Cardiac fibroblast (primary cell): Measurements from ENCODE around the gene TSLP.

Experiments used
- DNase-seq, 2 donors: peaks; one replicate each; pipeline versions ENCODE4 v3.0.0 to v3.0.0-alpha.2; 2010; ENCODE audit warnings: low read depth in 2 of 2
- H3K4me3 ChIP-seq, 2 donors: replicated peaks in 1 of 2; 1 replicate in 1 of 2; 2 replicates in 1 of 2; pipeline ENCODE4 v1.5.1; 2011; ENCODE audit warnings: low read depth in 2 of 2, low read length in 2 of 2, mild to moderate bottlenecking in 2 of 2, moderate library complexity in 1 of 2
- TF ChIP-seq, protein P1 (sequence below): IDR thresholded peaks from one replicate; pipeline ENCODE4 v1.5.1; 2011; ENCODE audit warnings: low read depth, mild to moderate bottlenecking, low read length, inconsistent platforms

The TSLP gene

DNA sequence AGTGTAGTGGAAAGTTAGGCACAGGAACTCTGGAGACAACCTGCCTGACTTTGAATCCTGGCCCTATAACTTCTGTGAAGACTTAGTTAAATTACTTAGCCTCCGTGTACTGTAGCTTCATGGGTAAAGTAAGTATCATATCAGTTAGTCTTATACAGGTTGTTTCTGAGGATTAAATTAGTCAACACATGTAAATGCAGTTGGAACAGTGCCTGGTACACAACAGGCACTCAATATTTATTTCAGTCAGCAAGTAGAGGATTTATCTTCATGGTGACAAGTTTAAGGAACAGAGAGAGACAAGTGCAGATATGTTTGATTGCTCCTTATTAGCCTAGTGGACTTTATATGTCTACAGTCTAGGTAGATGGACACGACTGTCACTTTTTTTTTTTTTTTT, 2.7 kb downstream of the TSLP start:
- TF ChIP-seq, protein P1, sequence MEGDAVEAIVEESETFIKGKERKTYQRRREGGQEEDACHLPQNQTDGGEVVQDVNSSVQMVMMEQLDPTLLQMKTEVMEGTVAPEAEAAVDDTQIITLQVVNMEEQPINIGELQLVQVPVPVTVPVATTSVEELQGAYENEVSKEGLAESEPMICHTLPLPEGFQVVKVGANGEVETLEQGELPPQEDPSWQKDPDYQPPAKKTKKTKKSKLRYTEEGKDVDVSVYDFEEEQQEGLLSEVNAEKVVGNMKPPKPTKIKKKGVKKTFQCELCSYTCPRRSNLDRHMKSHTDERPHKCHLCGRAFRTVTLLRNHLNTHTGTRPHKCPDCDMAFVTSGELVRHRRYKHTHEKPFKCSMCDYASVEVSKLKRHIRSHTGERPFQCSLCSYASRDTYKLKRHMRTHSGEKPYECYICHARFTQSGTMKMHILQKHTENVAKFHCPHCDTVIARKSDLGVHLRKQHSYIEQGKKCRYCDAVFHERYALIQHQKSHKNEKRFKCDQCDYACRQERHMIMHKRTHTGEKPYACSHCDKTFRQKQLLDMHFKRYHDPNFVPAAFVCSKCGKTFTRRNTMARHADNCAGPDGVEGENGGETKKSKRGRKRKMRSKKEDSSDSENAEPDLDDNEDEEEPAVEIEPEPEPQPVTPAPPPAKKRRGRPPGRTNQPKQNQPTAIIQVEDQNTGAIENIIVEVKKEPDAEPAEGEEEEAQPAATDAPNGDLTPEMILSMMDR, result no peak
- peak overlapping the region in 1 of 2 donors; percentile 59 for H3K4me3 ChIP-seq
- no peak for DNase-seq

DNA sequence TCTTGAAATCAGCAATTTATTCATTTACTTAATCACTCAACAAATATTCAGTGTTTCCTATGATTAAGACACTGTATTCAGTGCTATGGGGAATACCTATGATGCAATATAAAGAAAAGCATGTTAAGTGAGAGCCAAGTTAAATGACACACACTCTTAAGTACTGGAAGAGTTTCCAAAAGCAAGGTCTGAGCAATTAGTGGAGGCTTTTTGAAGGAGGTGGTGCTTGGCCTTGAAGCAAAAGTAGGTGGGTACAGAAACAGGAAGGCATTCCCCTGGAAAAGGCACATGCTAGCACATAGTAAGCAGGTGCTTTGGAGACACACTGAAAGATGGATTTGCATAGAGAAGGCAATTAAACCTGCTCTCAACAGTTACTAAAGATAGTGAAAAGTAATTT, 4.0 kb downstream of the TSLP start:
- TF ChIP-seq, protein P1, result no peak
- DNase-seq, result peak; percentile 93 to 97
- H3K4me3 ChIP-seq, result no peak overlapping the region

DNA sequence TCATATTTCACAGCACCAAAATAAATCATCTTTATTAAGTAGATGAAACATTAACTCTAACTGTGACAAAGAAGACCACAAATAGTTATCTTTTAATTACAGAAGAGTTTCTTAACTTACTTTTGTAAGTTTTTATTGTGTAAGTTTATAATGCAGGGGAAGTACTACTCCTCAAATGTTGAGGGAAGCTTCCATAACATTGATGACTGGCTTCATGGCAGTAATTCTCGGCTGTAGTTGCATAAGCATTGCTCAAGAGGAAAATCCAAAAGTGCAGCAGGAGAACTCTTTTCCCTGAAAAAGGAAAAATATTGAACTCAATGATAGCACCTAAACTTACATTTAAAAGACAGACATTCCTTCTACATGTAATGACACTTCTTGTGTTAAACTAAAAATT, 4.6 kb downstream of the TSLP start:
- TF ChIP-seq, protein P1, result no peak
- no peak overlapping the region for H3K4me3 ChIP-seq
- peak in 1 of 2 donors; percentile 24 for DNase-seq

DNA sequence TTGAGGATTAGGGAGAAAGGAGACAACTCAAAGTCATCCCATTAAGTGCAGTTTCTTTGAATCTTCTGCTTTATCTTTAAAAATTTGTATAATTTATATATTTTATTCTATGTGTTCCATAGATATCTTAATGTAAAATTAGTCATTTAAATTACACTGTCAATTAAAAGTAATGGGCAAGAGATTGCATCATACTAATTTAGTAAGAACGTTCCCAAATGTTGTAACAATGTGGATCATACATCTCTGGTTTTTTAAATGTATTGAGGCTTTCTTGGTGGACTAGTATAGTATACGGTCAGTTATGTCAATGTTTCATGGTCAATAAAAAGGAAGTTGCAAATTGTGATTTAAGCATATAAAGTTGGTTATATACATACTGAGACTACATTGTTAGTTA, 6.2 kb downstream of the TSLP start:
- no peak for DNase-seq
- H3K4me3 ChIP-seq, result no peak overlapping the region
- TF ChIP-seq, protein P1, result no peak

DNA sequence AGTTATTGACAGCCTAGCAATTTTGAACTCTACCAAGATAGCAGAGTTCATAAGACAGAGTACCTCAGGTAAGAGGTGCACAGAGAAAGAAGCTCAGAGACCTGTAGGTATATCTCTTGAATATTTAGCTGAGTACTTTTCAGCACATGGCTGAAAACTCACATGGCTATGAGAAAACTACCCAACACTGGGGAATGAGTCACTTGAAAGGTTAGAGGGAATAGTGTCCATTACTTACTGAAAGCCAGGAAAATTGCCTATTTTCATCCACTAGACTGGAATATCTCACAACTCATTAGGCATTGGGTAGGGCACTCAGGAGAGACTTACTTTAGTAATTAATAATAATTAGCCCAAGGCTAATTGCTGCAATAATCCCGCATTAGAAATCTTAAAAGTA, 8.3 kb downstream of the TSLP start:
- no peak overlapping the region for H3K4me3 ChIP-seq

DNA sequence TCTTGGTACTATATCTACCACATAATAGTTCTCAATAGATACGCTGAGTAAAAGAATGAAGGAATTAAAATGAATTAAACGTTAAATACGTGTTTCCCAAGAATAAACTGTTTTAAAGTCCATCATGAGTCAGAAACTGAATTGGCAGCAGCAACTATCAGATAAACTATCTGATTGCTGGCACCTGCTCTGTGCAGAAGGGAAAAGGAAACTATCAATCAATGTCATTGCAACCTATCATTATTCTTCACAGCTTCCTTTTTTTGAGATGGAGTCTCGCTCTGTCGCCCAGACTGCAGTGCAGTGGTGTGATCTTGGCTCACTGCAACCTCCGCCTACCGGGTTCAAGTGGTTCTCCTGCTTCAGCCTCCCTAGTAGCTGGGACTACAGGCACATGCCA, 11.8 kb downstream of the TSLP start:
- DNase-seq, result no peak
- H3K4me3 ChIP-seq, result no peak overlapping the region
- TF ChIP-seq, protein P1, result no peak

More for the DNA sequence above, 8.3 kb downstream of the TSLP start:
- TF ChIP-seq, protein P1, result no peak
- DNase-seq, result no peak
